ENCODE data around the gene SH3GLB1. TPM values are rescaled to one million over a fixed set of nuclear protein-coding genes. Genes with fewer than 3 reads are reported as not detected.

Gene SH3GLB1
- total RNA-seq, 1 donor from 2014 or later, result 48.5 TPM

GRCh38 chr1:86773341-86774288 lies 69.2 kb downstream of the SH3GLB1 start:
- Mint-ChIP-seq H3K27ac (no peak overlapping the region), H3K27me3 (peaks cover 74% of the 10 kb centered on the region), H3K9me3 (ENCODE audit: low read depth) (no peaks in the 10 kb centered on the region), H3K36me3 (ENCODE audit: insufficient read depth) (no peaks in the 10 kb centered on the region), H3K4me3 (ENCODE audit: low read depth) (no peak overlapping the region), H3K4me1 (ENCODE audit: low read depth) (peaks cover 23% of the 10 kb centered on the region)
- no peak for DNase-seq (ENCODE audit: low spot score, unreplicated experiment)
- TF ChIP-seq CTCF (IDR thresholded peaks at IDR 0.05; ENCODE audit: unreplicated experiment), result no peak

- peaks cover 77% of the 10 kb centered on the region for H3K27me3 Mint-ChIP-seq
- no peak for TF ChIP-seq CTCF (IDR thresholded peaks at IDR 0.05; ENCODE audit: unreplicated experiment)
- no peaks in the 10 kb centered on the region for H3K9me3 Mint-ChIP-seq (ENCODE audit: low read depth)
- H3K36me3 Mint-ChIP-seq (ENCODE audit: insufficient read depth), result no peaks in the 10 kb centered on the region
- H3K4me3 Mint-ChIP-seq (ENCODE audit: low read depth), result no peak overlapping the region
- no peak overlapping the region for H3K27ac Mint-ChIP-seq
- DNase-seq (ENCODE audit: low spot score, unreplicated experiment), result no peak
- H3K4me1 Mint-ChIP-seq (ENCODE audit: low read depth), result peaks cover 25% of the 10 kb centered on the region
Observed at GRCh38 chr1:86774305-86775295, 70.2 kb downstream of the SH3GLB1 start.

GRCh38 chr1:86775395-86775794 lies 71.0 kb downstream of the SH3GLB1 start:
- no peaks in the 10 kb centered on the region for H3K9me3 Mint-ChIP-seq (ENCODE audit: low read depth)
- no peaks in the 10 kb centered on the region for H3K36me3 Mint-ChIP-seq (ENCODE audit: insufficient read depth)
- H3K27me3 Mint-ChIP-seq, result peaks cover 72% of the 10 kb centered on the region
- no peak overlapping the region for H3K4me3 Mint-ChIP-seq (ENCODE audit: low read depth)
- no peak for TF ChIP-seq CTCF (IDR thresholded peaks at IDR 0.05; ENCODE audit: unreplicated experiment)
- DNase-seq (ENCODE audit: low spot score, unreplicated experiment), result no peak
- H3K27ac Mint-ChIP-seq, result no peak overlapping the region
- H3K4me1 Mint-ChIP-seq (ENCODE audit: low read depth), result peaks cover 25% of the 10 kb centered on the region

- no peak for DNase-seq (ENCODE audit: low spot score, unreplicated experiment)
- no peaks in the 10 kb centered on the region for H3K9me3 Mint-ChIP-seq (ENCODE audit: low read depth)
- no peak overlapping the region for H3K27ac Mint-ChIP-seq
- H3K4me1 Mint-ChIP-seq (ENCODE audit: low read depth), result peaks cover 25% of the 10 kb centered on the region
- no peak overlapping the region for H3K4me3 Mint-ChIP-seq (ENCODE audit: low read depth)
- no peaks in the 10 kb centered on the region for H3K36me3 Mint-ChIP-seq (ENCODE audit: insufficient read depth)
- no peak for TF ChIP-seq CTCF (IDR thresholded peaks at IDR 0.05; ENCODE audit: unreplicated experiment)
- peaks cover 66% of the 10 kb centered on the region for H3K27me3 Mint-ChIP-seq
Observed at GRCh38 chr1:86776108-86776507, 71.7 kb downstream of the SH3GLB1 start.
